HepG2 (cell line): Measurements from ENCODE around the gene BTD. TPM values are rescaled to one million over a fixed set of nuclear protein-coding genes. Genes with fewer than 3 reads are reported as not detected.

Experiments
- ATF3 ChIP-seq: sonication (generic); formaldehyde crosslinking; IDR thresholded peaks from 2 replicates; pipeline ENCODE4 v1.4.0; 2020; ENCODE audit warnings: missing genetic modification reagents
- CREB1 ChIP-seq, 2 experiments: fragments of 450-650 bp in 1 of 2; IDR thresholded peaks; 2 replicates each; pipeline ENCODE4 v1.6.1; 2016 to 2017; ENCODE audit warnings: control low read depth in 1 of 2, mild to moderate bottlenecking in 1 of 2, missing compliant biosample characterization in 1 of 2, missing genetic modification characterization in 1 of 2
- DMAP1 ChIP-seq: IDR thresholded peaks from 2 replicates; pipeline ENCODE4 v1.6.1; 2016
- FOXK1 ChIP-seq: sonication (generic); formaldehyde crosslinking; IDR thresholded peaks from 2 replicates; pipeline ENCODE4 v1.4.0; 2020; ENCODE audit warnings: low read depth, missing genetic modification reagents, borderline replicate concordance
- GATAD2A ChIP-seq: IDR thresholded peaks from 2 replicates; pipeline ENCODE4 v1.6.1; 2016
- GTF3A ChIP-seq: sonication (generic); formaldehyde crosslinking; conservative IDR thresholded peaks from 2 replicates; pipeline ENCODE4 v1.4.0; 2020; ENCODE audit warnings: mild to moderate bottlenecking, missing genetic modification reagents
- NAIF1 ChIP-seq: sonication (generic); formaldehyde crosslinking; IDR thresholded peaks from 2 replicates; pipeline ENCODE4 v1.5.0; 2020; ENCODE audit warnings: mild to moderate bottlenecking, missing genetic modification reagents, borderline replicate concordance
- NR2F6 ChIP-seq, 2 experiments: IDR thresholded peaks; 2 replicates each; pipeline ENCODE4 v1.6.1; 2016; ENCODE audit warnings: antibody characterized with exemption in 1 of 2, mild to moderate bottlenecking in 1 of 2
- PHF8 ChIP-seq: sonication (generic); formaldehyde crosslinking; IDR thresholded peaks from 2 replicates; pipeline ENCODE4 v1.5.0; 2020; ENCODE audit warnings: missing genetic modification reagents
- POLR2AphosphoS5 ChIP-seq: IDR thresholded peaks from 2 replicates; pipeline ENCODE4 v1.6.1; 2012; ENCODE audit warnings: low read depth, low read length
- SIN3B ChIP-seq: fragments of 150-350 bp; IDR thresholded peaks from 2 replicates; pipeline ENCODE4 v1.6.1; 2014; ENCODE audit warnings: low read length
- SNRNP70 ChIP-seq: fragments of 200-400 bp; formaldehyde crosslinking; IDR thresholded peaks from 2 replicates; pipeline ENCODE4 v1.6.1; 2017; ENCODE audit warnings: mild to moderate bottlenecking, low read depth, low read length, moderate library complexity
- SP4 ChIP-seq: sonication (generic); formaldehyde crosslinking; IDR thresholded peaks from 2 replicates; pipeline ENCODE4 v1.8.1; 2023; ENCODE audit warnings: mild to moderate bottlenecking, missing genetic modification reagents
- STAT5B ChIP-seq: sonication (generic); formaldehyde crosslinking; IDR thresholded peaks from 2 replicates; pipeline ENCODE4 v1.4.0; 2020; ENCODE audit warnings: missing genetic modification reagents
- YY1 ChIP-seq: IDR thresholded peaks from 2 replicates; pipeline ENCODE4 v1.6.1; 2011; ENCODE audit warnings: low read length, low read depth, moderate library complexity, mild to moderate bottlenecking; ENCODE audit not compliant: insufficient read depth, insufficient replicate concordance
- ZFP62 ChIP-seq: sonication (generic); formaldehyde crosslinking; IDR thresholded peaks from 2 replicates; pipeline ENCODE4 v1.4.0; 2020; ENCODE audit warnings: missing genetic modification reagents
- ZIK1 ChIP-seq: sonication (generic); formaldehyde crosslinking; IDR thresholded peaks from 2 replicates; pipeline ENCODE4 v1.5.0; 2020; ENCODE audit warnings: mild to moderate bottlenecking, low read depth, missing genetic modification reagents, borderline replicate concordance
- ZKSCAN8 ChIP-seq: IDR thresholded peaks from 2 replicates; pipeline ENCODE4 v1.6.1; 2016; ENCODE audit warnings: borderline replicate concordance, missing genetic modification reagents, missing compliant biosample characterization
- ZNF12 ChIP-seq: sonication (generic); formaldehyde crosslinking; IDR thresholded peaks from 2 replicates; pipeline ENCODE4 v1.5.0; 2020; ENCODE audit warnings: missing genetic modification reagents
- ZNF232 ChIP-seq: sonication (generic); formaldehyde crosslinking; IDR thresholded peaks from 2 replicates; pipeline ENCODE4 v1.4.0; 2020; ENCODE audit warnings: missing genetic modification reagents, borderline replicate concordance
- ZNF253 ChIP-seq: sonication (generic); formaldehyde crosslinking; IDR thresholded peaks from 2 replicates; pipeline ENCODE4 v1.8.0; 2022; ENCODE audit warnings: mild to moderate bottlenecking, missing genetic modification reagents, borderline replicate concordance
- ZNF441 ChIP-seq: sonication (generic); formaldehyde crosslinking; IDR thresholded peaks from 2 replicates; pipeline ENCODE4 v1.7.0; 2021; ENCODE audit warnings: missing genetic modification reagents, borderline replicate concordance
- ZNF451 ChIP-seq: sonication (generic); formaldehyde crosslinking; IDR thresholded peaks from 2 replicates; pipeline ENCODE4 v1.5.0; 2020; ENCODE audit warnings: mild to moderate bottlenecking, missing genetic modification reagents
- ZNF614 ChIP-seq: IDR thresholded peaks from 2 replicates; pipeline ENCODE4 v1.6.1; 2018; ENCODE audit warnings: missing biosample characterization, missing genetic modification reagents, inconsistent platforms, borderline replicate concordance
- ZNF678 ChIP-seq: sonication (generic); formaldehyde crosslinking; IDR thresholded peaks from 2 replicates; pipeline ENCODE4 v1.4.0; 2020; ENCODE audit warnings: mild to moderate bottlenecking, missing genetic modification reagents
- polyA plus RNA-seq, 8 experiments: library from polyadenylated mRNA; depleted of rRNA in 3 of 8; stranded (reverse) in 7 of 8; unstranded in 1 of 8; fragments of >200 nt; fragmentation: Illumina TruSeq in 4 of 8; extraction: Trizol in 4 of 8; gene quantifications; 2 replicates each; pipeline versions ENCODE4 v1.2.1 to v1.2.3, GENCODE V29; 2011 to 2016; ENCODE audit warnings: low read depth in 4 of 8, missing spikeins in 1 of 8, mixed read lengths in 1 of 8; ENCODE audit not compliant: insufficient read depth in 1 of 8
- total RNA-seq, 5 experiments: library from RNA; depleted of rRNA; stranded (reverse); fragments of >200 nt; fragmentation: Illumina TruSeq; extraction: Trizol; gene quantifications; 2 replicates each; pipeline ENCODE4 v1.2.3, GENCODE V29; 2016; ENCODE audit warnings: low read depth in 1 of 5
- TF ChIP-seq, protein P1 (sequence below): sonication (generic); formaldehyde crosslinking; IDR thresholded peaks from 2 replicates; pipeline ENCODE4 v1.8.0; 2022; ENCODE audit warnings: missing genetic modification reagents, mild to moderate bottlenecking, inconsistent platforms, borderline replicate concordance
- TF ChIP-seq, protein P2 (sequence below): IDR thresholded peaks from 2 replicates; pipeline ENCODE4 v1.6.1; 2018; ENCODE audit warnings: missing genetic modification reagents
- TF ChIP-seq, protein P3 (sequence below): sonication (generic); formaldehyde crosslinking; IDR thresholded peaks from 2 replicates; pipeline ENCODE4 v1.8.0; 2022; ENCODE audit warnings: mild to moderate bottlenecking, missing genetic modification reagents, moderate library complexity

BTD gene
- total and polyA plus RNA-seq, 2 of the 13 experiments (the other 11 are each of a cell fraction or from before 2014, with no cell fraction given): 15.7 to 35.5 TPM

GRCh38 chr3:15601399-15602145 lies at the start of gene BTD, which contains the start of gene HACL1 (continued):
- TF ChIP-seq YY1 (peak; percentile 56), SIN3B (0 out of 2 replicates have a peak, but pooled peaks have one; percentile 50), ATF3 (CRISPR knock-in tag) (0 out of 2 replicates have a peak, but pooled peaks have one; percentile 31), ZNF614 (CRISPR knock-in tag) (peak; percentile 45; the same call in 1 of the 2 replicates), GTF3A (no peak), DMAP1 (peak; percentile 61; the same call in 1 of the 2 replicates), NR2F6 (IDR thresholded peaks at IDR 0.05) (no peak), NR2F6 (CRISPR knock-in tag; IDR thresholded peaks at IDR 0.05) (no peak), FOXK1 (CRISPR knock-in tag) (peak; percentile 100), ZNF253 (CRISPR knock-in tag) (0 out of 2 replicates have a peak, but pooled peaks have one; percentile 71), STAT5B (no peak), ZIK1 (peak; percentile 60; the same call in 1 of the 2 replicates), SNRNP70 (no peak), NAIF1 (CRISPR knock-in tag) (peak; percentile 87), ZNF678 (CRISPR knock-in tag) (peak; percentile 13; the same call in 1 of the 2 replicates), ZNF441 (CRISPR knock-in tag) (peak; percentile 55; the same call in 1 of the 2 replicates), ZNF232 (CRISPR knock-in tag) (peak; percentile 76; the same call in 1 of the 2 replicates), ZNF12 (peak; percentile 59; the same call in 1 of the 2 replicates), ZKSCAN8 (CRISPR knock-in tag) (no peak; the same call in 1 of the 2 replicates), GATAD2A (CRISPR knock-in tag) (peak; percentile 23; the same call in 1 of the 2 replicates), PHF8 (CRISPR knock-in tag) (peak; percentile 82), CREB1 (IDR thresholded peaks at IDR 0.05) (peak; percentile 70), CREB1 (CRISPR knock-in tag; IDR thresholded peaks at IDR 0.05) (peak; percentile 77), SP4 (CRISPR knock-in tag) (peak; percentile 70; the same call in 1 of the 2 replicates), ZFP62 (CRISPR knock-in tag) (no peak), POLR2AphosphoS5 (peak; percentile 93), ZNF451 (no peak)
- TF ChIP-seq, protein P1, sequence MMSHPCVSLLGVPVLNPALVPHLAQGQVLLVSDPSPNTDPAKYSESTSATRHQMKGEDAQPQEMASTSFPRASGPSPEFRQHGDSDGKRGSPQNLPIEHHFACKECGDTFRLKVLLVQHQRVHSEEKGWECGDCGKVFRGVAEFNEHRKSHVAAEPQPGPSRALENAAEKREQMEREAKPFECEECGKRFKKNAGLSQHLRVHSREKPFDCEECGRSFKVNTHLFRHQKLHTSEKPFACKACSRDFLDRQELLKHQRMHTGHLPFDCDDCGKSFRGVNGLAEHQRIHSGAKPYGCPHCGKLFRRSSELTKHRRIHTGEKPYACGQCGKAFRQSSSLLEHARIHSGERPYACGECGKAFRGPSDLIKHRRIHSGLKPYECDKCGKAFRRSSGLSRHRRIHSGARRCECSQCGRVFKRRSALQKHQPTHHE (CRISPR knock-in tag): 0 out of 2 replicates have a peak, but pooled peaks have one; percentile 35
- TF ChIP-seq, protein P2, sequence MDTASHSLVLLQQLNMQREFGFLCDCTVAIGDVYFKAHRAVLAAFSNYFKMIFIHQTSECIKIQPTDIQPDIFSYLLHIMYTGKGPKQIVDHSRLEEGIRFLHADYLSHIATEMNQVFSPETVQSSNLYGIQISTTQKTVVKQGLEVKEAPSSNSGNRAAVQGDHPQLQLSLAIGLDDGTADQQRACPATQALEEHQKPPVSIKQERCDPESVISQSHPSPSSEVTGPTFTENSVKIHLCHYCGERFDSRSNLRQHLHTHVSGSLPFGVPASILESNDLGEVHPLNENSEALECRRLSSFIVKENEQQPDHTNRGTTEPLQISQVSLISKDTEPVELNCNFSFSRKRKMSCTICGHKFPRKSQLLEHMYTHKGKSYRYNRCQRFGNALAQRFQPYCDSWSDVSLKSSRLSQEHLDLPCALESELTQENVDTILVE (CRISPR knock-in tag): peak; percentile 81
- TF ChIP-seq, protein P3, sequence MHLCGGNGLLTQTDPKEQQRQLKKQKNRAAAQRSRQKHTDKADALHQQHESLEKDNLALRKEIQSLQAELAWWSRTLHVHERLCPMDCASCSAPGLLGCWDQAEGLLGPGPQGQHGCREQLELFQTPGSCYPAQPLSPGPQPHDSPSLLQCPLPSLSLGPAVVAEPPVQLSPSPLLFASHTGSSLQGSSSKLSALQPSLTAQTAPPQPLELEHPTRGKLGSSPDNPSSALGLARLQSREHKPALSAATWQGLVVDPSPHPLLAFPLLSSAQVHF (CRISPR knock-in tag): no peak
